Stimulated activated CD4-positive, alpha-beta T cell treated with anti-CD3 and anti-CD28 coated beads, TNF-alpha, amount 100 ng/mL, for 48 hours (primary cell): ENCODE measurements around the gene ARSK.
A peak's percentile ranks its signal among the peaks of the same experiment; 100 is the strongest.
"Not testable (repeated sequence)": the region's sequence is repeated elsewhere in the genome, so short reads cannot be mapped to it uniquely, and the experiment has no call there.

ENCODE experiments used
- DNase-seq, 3 donors: peaks; one replicate each; pipeline ENCODE4 v3.0.0-alpha.2; 2020; ENCODE audit warnings: low read depth in 3 of 3

The ARSK gene

DNA sequence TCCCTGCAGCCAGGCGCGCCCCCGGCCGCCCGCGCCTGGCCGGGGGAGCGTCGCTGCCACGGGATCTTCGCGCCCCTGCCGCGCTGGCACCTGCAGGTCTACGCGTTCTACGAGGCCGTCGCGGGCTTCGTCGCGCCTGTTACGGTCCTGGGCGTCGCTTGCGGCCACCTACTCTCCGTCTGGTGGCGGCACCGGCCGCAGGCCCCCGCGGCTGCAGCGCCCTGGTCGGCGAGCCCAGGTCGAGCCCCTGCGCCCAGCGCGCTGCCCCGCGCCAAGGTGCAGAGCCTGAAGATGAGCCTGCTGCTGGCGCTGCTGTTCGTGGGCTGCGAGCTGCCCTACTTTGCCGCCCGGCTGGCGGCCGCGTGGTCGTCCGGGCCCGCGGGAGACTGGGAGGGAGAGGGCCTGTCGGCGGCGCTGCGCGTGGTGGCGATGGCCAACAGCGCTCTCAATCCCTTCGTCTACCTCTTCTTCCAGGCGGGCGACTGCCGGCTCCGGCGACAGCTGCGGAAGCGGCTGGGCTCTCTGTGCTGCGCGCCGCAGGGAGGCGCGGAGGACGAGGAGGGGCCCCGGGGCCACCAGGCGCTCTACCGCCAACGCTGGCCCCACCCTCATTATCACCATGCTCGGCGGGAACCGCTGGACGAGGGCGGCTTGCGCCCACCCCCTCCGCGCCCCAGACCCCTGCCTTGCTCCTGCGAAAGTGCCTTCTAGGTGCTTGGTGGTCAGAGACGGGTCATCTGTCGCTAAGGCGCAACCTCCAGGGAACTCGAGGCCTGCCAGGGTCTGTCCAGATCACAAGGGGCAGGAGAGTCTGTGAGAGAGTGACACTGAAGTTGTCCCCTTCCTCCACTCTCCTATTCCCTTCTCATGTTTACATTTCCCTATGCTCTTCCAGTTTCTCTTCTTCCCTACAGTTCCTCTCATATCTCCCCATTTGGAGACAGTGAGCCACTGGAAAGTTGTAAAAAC is 66.3 kb downstream of the ARSK start:
- DNase-seq, result peak in 1 of 3 donors; percentile 40

DNA sequence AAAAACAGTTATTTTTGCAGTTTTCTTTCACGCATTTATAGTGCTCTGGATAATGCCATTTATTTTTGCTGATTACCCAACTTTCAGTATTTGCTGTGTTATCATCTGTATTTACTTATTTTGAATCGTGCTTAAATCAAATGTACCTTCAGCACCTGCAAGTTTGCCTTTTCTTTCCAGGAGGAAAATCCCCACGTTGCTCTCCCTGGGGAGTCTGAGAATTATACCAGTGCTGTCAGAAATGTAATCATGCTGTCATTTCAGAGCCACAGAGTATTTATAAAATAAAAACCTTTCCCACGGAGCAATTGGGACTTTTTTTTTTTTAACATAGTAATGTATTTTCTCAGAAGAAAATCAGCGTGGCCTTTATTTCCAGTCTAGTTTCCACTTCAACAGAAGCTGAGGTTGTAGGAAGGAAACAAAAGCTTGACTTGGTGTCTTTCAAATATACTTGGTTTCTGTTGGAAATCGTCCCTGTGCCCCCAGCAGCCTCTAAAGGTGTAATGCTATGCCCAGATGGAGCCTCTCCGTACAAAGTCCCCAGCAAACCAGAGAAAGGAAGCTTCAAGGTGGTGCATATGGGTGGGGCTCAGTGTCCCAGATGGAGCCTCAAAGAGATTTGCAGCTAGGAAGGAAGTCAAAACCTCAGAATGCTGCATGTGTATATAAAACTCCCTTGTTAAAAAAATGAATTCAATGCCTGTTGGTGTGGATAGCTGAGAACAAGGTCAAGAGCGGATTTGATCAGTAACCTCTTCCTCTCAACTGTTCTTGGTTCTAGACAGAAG is 67.1 kb downstream of the ARSK start:
- DNase-seq, result no peak

DNA sequence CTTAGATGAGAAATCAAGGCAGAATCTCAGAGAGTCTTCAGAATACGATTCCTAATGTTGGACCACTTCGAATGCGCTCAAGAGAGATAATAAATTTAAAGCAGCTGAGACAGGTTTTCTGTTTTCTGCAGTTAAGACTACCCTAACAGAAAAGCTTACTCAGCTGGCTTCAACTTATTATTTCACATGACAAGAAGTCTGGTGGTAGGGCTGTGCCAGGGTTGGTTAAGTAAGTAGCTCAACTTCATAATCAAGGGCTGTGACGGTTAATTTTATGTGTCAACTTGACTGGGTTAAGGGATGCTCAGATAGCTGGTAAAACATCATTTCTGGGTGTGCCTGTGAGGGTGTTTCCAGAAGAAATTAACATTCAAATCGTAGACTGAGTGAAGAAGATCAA is 68.8 kb downstream of the ARSK start:
- no peak for DNase-seq

DNA sequence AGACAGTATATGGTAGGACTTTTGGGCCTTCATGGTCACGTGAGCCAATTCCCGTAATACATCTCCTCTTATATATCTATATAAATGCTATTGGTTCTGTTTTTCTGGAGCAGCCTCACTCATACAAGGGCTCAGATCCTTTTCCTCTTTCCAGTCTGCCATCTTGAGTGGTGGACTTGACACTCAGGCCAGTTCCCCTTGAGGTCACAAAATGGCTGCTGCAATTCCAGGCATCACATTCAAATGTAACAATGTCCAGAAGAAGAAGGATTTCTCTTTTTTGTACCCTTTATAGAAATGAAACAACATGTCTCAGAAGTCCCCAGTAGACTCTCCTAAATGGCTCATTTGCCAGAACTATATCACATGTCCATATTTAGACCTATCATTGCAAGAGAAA is 69.5 kb downstream of the ARSK start:
- DNase-seq, result no peak

DNA sequence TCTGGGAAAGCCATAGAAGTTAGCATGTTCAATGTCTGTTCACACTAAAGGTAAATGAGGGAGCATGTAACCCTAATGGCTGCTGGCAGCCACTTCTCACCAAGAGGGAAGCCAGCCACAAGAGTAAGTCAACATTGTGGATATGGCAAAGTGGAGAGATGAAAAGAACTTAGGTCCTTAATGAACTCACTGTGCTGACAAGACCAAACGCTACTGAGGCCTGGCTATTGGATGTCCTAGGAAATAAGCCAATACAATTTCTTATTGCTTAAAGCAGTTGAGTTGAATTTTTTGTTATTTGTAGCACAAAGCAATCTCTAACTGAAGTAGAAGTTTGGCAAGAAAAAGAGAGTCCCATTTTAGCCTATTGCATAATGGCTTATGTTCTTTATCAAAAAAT is 71.8 kb downstream of the ARSK start:
- DNase-seq, result no peak

DNA sequence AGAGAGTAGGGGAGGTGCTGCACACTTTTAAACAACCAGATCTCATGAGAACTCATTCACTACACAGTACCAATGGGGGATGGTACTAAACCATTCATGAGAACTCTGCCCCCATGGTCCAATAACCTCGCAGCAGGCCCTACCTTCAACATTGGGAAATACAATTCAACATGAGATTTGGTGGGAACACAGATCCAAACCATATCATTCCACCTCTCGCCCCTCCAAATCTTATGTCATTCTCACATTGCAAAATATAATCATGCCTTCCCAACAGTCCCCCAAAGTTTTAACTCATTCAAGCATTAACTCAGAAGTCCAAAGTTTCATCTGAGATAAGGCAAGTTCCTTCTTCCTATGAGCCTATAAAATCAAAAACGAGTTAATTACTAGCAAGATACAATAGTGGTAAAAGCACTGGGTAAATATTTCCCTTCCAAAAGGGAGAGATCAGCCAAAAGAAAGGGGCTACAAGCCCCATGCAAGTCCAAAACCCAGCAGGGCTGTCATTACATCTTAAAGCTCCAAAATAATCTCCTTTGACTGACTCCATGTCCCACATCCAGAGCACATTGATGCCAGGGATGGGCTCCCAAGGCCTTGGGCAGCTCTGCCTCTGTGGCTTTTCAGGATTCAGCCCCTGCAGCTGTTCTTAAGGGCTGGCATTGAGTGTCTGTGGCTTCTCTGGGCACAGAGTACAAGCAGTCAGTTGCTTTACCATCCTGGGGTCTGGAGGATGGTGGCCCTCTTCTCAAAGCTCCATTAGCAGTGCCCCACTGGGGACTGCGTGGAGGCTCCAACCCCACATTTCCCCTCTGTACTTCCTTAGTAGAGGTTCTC is 73.3 kb downstream of the ARSK start:
- no peak for DNase-seq

DNA sequence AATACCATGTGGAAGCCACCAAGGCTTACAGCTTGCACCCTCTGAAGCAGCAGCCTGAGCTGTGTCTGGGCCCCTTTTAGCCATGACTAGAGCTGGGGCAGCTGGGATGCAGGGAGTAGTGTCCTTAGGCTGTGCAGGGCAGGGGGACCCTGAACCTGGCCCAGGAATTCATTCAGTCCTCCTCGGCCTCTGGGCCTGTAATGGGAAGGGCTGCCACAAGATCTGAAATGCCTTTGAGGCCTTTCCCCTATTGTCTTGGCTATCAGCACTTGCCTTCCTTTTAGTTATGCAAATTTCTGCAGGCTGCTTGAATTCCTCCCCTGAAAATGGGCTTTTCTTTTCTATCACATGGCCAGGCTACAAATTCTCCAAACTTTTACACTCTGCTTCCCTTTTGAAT is 74.0 kb downstream of the ARSK start:
- DNase-seq, result no peak

DNA sequence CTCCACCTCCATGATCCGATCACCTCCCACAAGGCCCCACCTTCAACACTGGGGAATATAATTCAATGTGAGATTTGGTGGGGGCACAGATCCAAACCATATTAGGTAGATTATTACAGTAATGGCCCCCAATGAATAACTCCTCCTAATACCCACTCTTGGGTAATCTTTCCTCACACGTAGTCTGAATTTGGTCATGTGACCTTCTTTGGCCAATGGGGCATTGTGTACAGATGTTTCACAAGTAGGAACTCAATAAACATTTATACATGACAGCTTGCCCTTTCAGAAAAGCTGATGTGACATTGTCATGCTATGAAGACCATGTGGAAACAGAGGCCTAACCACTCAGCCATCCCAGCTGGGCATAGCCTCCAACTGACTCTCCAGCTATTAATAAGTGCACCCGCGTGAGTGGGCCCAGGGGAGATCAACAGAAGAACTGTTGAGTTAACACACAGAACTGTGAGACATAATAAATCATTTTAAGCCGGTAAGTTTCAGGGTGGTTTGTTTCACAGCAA is 75.6 kb downstream of the ARSK start:
- no peak for DNase-seq

DNA sequence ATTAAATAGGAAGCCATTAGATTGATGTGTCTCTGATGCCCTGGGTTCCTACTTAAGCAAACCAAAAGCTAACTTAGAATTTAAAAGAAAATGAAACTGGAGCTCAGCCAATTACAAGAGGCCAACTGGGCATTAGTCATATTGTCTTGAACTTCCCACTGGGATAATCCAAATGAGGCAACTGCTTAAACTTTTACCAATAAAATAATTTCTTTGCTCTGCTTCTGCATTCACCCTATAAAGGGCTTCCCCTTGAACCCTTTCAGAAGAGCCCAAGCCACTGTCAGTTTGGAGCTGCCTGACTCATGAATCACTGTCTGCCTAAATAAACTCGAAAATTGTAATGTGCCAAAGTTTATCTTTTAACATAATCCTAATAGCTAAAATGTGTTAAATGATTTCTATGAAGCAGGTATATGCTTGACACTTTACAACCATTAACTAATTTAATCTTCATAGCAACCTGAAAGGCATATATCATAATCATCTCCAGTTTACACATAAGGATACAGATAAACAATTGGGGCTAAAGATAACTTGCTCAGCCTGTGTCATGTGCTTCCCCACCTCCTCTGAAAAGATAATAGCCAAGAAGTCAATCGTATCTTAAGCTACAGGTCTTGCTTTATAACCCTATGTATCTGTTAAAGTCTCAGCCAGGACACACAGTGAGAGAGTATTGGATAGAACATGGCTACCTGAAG is 76.5 kb downstream of the ARSK start:
- DNase-seq, result no peak

DNA sequence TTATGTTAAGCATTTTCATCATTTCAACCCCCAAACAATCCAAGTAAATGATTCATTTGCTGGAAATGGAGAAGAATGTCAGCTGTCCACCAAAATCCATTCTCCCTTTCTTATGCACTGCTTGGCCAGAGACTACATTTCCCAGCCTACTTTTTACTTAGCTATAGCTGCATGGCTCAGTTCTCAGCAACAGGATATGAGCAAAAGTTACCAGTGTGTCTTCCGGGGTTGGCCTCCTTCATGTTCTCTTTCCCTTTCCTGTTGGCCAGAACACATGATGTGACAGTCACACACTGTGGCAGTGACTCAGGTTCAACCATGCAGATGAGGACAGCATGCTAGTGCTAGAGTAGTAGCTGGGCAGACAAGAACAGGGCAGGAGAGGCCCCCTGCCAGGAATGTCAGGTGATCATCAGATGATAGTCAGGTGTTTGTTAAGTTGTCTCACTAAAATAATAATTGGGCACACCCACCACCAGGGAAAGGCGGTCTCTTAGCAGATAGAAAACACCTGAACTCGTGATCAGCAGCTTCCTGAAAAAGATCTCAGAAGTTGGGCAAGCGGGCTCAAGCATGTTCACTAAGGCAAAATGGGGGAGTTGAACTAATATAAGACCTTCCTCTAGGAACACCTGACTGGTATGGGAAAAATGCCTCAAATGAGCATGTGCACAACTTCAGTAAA is 77.2 kb downstream of the ARSK start:
- peak; percentile 43 to 72 (median 61) for DNase-seq

DNA sequence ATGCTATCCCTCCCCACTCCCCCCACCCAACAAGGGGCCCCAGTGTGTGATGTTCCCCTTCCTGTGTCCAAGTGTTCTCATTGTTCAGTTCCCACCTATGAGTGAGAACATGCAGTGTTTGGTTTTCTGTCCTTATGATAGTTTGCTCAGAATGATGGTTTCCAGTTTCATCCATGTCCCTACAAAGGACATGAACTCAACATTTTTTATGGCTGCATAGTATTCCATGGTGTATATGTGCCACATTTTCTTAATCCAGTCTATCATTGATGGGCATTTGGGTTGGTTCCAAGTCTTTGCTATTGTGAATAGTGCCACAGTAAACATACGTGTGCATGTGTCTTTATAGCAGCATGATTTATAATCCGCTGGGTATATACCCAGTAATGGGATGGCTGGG is 78.0 kb downstream of the ARSK start:
- DNase-seq, result not testable (repeated sequence)

DNA sequence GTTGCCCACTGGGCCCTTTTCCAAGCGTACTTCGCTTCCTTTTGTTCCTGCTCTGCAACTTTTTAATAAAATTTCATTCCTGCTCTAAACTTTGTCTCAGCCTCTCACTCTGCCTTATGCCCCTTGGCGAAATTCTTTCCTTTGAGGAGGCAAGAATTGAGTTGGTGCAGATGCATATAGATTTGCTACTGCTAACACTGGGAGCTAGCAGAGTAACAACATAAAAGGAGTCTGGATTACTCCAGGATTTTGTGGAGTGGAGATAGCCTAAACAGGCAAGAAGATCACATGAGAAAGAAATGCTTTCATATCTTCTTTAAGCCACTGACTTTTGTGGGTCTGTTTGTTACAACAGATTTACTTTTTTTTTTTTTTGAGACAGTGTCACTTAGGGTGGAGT is 78.8 kb downstream of the ARSK start:
- DNase-seq, result no peak

DNA sequence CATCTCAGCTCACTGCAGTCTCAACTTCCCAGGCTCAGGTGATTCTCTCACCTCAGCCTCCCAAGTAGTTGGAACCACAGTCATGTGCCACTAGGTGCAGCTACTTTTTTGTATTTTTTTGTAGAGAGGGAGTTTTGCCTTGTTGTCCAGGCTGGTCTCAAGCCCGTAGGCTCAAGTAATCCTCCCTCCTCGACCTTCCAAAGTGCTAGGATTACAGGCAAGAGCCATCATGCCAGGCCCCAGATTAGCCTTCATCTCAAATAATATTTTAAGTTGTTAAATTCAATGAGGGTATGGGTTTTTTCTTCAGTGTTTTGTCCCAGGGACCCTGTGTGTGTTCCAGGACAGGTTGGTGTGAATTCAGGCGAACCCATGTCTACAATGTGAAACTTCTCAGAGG is 79.2 kb downstream of the ARSK start:
- DNase-seq, result no peak

DNA sequence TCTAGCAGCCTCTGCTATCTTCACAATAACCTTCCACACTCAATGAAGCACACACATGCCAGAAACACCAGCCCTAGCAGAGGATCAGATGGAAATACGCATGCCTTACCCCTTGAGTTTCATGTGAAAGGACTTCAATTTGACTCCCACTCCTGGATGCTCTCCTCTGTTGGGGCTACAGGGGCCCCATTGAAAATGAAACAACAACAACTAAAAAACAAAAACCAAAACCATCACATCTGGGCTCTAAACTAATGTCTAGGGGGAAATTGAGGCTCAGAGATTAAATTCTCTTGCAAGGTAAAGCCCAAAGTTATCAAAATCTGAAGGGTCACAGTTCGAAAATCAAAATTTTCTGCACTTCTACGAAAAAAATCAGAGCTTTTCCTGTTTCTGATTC is 83.7 kb downstream of the ARSK start:
- no peak for DNase-seq

DNA sequence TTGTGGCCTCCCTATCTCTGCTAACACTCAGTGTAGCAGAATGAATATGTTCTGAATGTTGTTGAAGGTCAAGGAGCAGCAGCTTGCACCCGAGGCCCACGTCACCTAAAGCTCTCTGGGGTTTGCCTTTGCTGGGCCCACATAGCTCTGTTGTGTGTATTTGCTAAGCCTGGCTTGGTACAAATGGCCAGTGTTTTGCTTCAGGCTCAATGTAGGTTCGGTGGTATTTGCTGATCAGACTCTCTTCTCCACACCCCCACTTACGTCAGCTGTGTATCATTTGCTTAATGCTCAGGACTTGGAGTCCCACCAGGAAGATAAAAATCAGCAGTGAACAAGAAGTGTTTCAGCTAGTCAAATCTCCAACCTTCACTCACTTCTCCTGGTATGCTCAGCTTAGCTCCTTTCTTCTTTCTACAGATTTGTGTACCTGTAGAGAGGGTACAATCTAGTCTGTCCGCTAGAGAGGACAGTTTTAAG is 86.9 kb downstream of the ARSK start:
- DNase-seq, result no peak

DNA sequence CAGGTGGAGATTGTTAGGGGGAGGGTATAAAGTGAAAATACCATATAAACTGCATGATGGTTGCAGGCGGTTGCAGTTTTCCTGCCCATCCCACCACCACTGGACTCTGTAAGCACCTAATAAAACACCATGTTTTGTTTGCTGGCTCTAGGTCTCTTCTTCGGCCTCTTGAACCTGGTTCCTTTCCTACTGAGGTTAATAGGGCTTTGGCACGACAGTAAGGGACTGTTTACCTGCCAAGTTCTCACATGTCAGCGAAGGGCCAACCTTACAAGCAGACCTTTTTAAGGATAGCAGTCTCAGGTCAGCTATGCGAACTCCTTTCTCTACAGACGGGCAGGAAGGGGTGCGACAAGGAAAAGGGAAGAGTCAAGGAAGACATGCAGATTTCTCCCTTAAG is 88.3 kb downstream of the ARSK start:
- no peak for DNase-seq

DNA sequence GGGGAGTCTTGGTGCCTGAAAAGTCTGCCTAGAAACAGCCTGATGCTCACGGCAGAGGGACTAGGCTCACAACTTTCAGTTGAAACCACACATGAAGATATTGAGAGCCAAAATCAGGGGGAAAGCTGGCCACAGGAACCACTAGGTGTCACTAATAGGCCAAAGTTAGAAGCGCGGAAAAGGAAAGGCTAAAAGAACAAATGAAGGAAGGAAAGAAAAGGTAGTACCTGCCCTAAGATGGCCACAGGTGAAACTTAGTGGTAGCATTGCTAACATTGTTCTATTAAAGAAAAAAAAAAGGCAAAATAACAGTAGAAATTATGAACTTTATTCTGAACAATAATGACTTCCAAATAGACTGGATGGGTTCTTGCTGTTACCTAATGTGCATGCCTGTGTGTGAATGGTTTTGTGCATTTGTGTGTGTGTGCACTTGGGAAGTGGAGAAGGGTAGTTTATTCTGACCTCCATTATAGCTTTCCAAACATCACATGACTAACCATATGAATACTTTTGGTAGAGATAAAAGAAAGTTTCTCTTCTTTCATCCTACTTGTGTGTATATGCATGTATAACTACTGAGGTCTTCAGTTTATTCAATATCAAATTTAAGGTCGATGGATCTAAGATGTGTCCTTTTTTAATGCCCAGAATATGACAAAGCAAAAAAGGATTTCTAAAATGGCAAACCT is 89.6 kb downstream of the ARSK start:
- DNase-seq, result peak in 1 of 3 donors; percentile 35

DNA sequence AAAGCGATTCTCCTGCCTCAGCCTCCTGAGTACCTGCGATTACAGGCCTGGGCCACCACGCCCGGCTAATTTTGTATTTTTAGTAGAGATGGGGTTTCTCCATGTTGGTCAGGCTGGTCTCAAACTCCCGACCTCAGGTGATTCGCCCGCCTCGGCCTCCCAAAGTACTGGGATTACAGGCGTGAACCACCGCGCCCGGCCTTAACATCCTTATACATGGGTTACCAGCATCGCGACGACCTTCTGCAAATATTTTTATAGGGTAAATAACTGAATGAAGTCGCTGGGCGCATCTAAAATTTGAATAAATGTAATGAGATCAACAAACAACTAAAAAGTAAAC is 91.3 kb downstream of the ARSK start:
- DNase-seq, result not testable (repeated sequence)

DNA sequence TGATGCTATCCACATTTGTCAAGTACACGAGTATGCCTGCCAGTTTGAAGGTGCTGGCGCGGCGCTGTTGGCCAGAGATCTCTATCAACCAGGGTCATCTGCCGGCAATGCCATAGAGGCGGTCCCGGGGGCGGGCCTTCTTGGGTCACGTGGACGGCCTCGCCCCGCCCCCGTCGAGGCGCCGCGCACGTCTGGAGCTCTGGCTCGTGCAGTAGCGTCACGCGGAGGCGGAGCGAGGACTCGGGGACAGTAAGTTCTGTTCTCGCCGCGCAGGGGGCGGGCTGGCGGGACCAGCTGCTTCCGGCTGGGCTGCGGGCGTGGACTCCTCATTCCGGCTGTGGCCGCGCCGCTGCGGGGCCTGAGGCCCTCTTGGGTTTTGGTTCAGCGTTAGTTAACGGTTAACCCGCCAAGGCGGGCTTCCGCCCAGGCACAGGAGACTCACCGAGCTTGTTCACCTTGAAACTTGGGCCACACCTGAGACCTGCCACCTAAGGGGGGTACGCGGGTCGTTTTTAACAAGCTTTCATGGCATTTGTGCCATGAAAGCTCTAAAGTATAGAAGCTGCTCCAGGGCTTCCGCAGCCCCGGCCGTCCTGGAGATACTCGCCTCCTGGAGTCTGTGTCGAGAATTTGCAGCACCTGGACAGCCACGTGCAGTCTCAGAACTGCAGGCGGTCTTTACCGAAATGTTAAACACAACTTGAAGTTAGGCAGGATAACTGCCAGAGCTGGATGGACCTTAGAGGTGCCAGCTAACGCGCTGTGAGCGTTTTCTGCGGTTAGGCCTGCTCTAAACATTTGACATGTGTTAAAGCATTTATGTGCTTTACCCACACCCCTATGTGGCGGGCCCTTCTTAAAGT is 91.9 kb downstream of the ARSK start, which contains the start of gene RFESD:
TSS of gene RFESD (plus strand) at position 209 of the 863 bp plus-strand sequence. CDS start 5,495 bp downstream, outside the sequence.
- DNase-seq, result peak; percentile 91 to 96 (median 92)
